ENCODE results near the gene RBPJ.
A peak's percentile ranks its signal among the peaks of the same experiment; 100 is the strongest.
"Not testable (repeated sequence)": the region's sequence is repeated elsewhere in the genome, so short reads cannot be mapped to it uniquely, and the experiment has no call there.

RBPJ gene

GRCh38 chr4:26342328-26343037 lies 21.7 kb downstream of the RBPJ start:
- DNase-seq = no peak

GRCh38 chr4:26343038-26343398 lies 22.2 kb downstream of the RBPJ start:
- no peak for DNase-seq

GRCh38 chr4:26344901-26345564 lies 24.2 kb downstream of the RBPJ start:
- no peak for DNase-seq

- no peak for DNase-seq
Measured at GRCh38 chr4:26345565-26345938, 24.7 kb downstream of the RBPJ start.

GRCh38 chr4:26346203-26346620 lies 25.4 kb downstream of the RBPJ start:
- peak in 2 of 14 donors; percentile 9 to 26 for DNase-seq

GRCh38 chr4:26349496-26349895 lies 28.7 kb downstream of the RBPJ start:
- no peak for DNase-seq

- no peak for DNase-seq
Measured at GRCh38 chr4:26351685-26352084, 30.9 kb downstream of the RBPJ start.

GRCh38 chr4:26354491-26354890 lies 33.7 kb downstream of the RBPJ start:
- no peak for DNase-seq

- no peak for DNase-seq
Measured at GRCh38 chr4:26355392-26356052, 34.7 kb downstream of the RBPJ start.

GRCh38 chr4:26356081-26356501 lies 35.3 kb downstream of the RBPJ start:
- no peak for DNase-seq

GRCh38 chr4:26359521-26359920 lies 38.7 kb downstream of the RBPJ start:
- not testable (repeated sequence) for DNase-seq

- DNase-seq = no peak
Measured at GRCh38 chr4:26360273-26360672, 39.5 kb downstream of the RBPJ start.

- DNase-seq = no peak
Measured at GRCh38 chr4:26360864-26361263, 40.0 kb downstream of the RBPJ start.

GRCh38 chr4:26361297-26361696 lies 40.5 kb downstream of the RBPJ start:
- no peak for DNase-seq

GRCh38 chr4:26362745-26363439 lies 42.1 kb downstream of the RBPJ start:
- DNase-seq = no peak

GRCh38 chr4:26365537-26366150 lies 44.8 kb downstream of the RBPJ start:
- no peak for DNase-seq

GRCh38 chr4:26367811-26368210 lies 47.0 kb downstream of the RBPJ start:
- no peak for DNase-seq

GRCh38 chr4:26368685-26369084 lies 47.9 kb downstream of the RBPJ start:
- DNase-seq = no peak

- no peak for DNase-seq
Measured at GRCh38 chr4:26369132-26369531, 48.3 kb downstream of the RBPJ start.

GRCh38 chr4:26369581-26369980 lies 48.8 kb downstream of the RBPJ start:
- no peak for DNase-seq

GRCh38 chr4:26372076-26372475 lies 51.3 kb downstream of the RBPJ start:
- no peak for DNase-seq

GRCh38 chr4:26372525-26373172 lies 51.8 kb downstream of the RBPJ start:
- peak in 1 of 14 donors; percentile 8 for DNase-seq

All from C1 segment of cervical spinal cord (tissue), 14 donors.